H1 (cell line): ENCODE data around the gene BSDC1. TPM values are rescaled to one million over a fixed set of nuclear protein-coding genes. Genes with fewer than 3 reads are reported as not detected.
A peak's percentile ranks its signal among the peaks of the same experiment; 100 is the strongest.

Source experiments
- CTCF ChIA-PET: fragments of 300-600 bp; sonication (Branson Sonifier 250); formaldehyde crosslinking; loops from one replicate; lab custom pipeline; 2021; ENCODE audit not compliant: partially characterized antibody; lab: Charles Lee
- POLR2A ChIA-PET: fragments of 300-600 bp; sonication (Branson Sonifier 250); formaldehyde crosslinking; loops from one replicate; lab custom pipeline; 2021; ENCODE audit warnings: inconsistent platforms; ENCODE audit not compliant: partially characterized antibody; lab: Charles Lee
- DNase-seq, 2 experiments: peaks; one replicate each; pipeline versions ENCODE4 v3.0.0 to v3.0.0-alpha.2; 2010 to 2022; ENCODE audit warnings: low spot score in 2 of 2, low read depth in 1 of 2, mixed read lengths in 1 of 2
- FAIRE-seq: peaks from 2 replicates; lab custom pipeline; 2011; peaks lifted over from hg19 to GRCh38; lab: Jason Lieb, UNC
- H2AFZ ChIP-seq: 2 replicates; pipeline ENCODE4 v1.8.1; 2012; ENCODE audit warnings: low read length, inconsistent platforms
- H2AK5ac ChIP-seq: 2 replicates; pipeline ENCODE4 v1.6.1; 2013; ENCODE audit warnings: low read depth, low read length
- H2BK120ac ChIP-seq: replicated peaks from 2 replicates; pipeline ENCODE3; 2013; ENCODE audit warnings: low read depth, low read length, inconsistent platforms
- H2BK12ac ChIP-seq: 2 replicates; pipeline ENCODE4 v1.6.1; 2013; ENCODE audit warnings: low read depth, low read length
- H2BK15ac ChIP-seq: 2 replicates; pipeline ENCODE4 v1.6.1; 2013; ENCODE audit warnings: low read length
- H2BK20ac ChIP-seq: 2 replicates; pipeline ENCODE4 v1.6.1; 2013; ENCODE audit warnings: low read length
- H2BK5ac ChIP-seq: 2 replicates; pipeline ENCODE4 v1.6.1; 2013; ENCODE audit warnings: low read depth, low read length
- H3K14ac ChIP-seq: 2 replicates; pipeline ENCODE4 v1.6.1; 2013; ENCODE audit warnings: inconsistent platforms; ENCODE audit not compliant: insufficient read length
- H3K18ac ChIP-seq: 2 replicates; pipeline ENCODE4 v1.6.1; 2013; ENCODE audit warnings: low read length; ENCODE audit errors: extremely low read depth
- H3K23ac ChIP-seq: 2 replicates; pipeline ENCODE4 v1.6.1; 2013; ENCODE audit warnings: inconsistent platforms; ENCODE audit not compliant: insufficient read length
- H3K23me2 ChIP-seq: 2 replicates; pipeline ENCODE4 v1.6.1; 2013; ENCODE audit warnings: low read depth, low read length
- H3K27ac ChIP-seq: 2 replicates; pipeline ENCODE4 v1.6.1; 2011; ENCODE audit warnings: low read depth, low read length, inconsistent platforms
- H3K27me3 ChIP-seq, 4 experiments: replicated peaks in 1 of 4; 1 replicate in 1 of 4; 2 replicates in 3 of 4; pipeline versions ENCODE4 v1.6.1 to v1.8.1; 2011 to 2013; ENCODE audit warnings: low read length in 3 of 4, mild to moderate bottlenecking in 3 of 4, inconsistent platforms in 2 of 4, mixed read lengths in 2 of 4, moderate library complexity in 1 of 4; ENCODE audit not compliant: control insufficient read depth in 3 of 4, insufficient read depth in 3 of 4; ENCODE audit errors: extremely low read depth in 1 of 4
- H3K36me3 ChIP-seq, 4 experiments: 2 replicates each; pipeline versions ENCODE4 v1.6.1 to v1.8.1; 2011 to 2013; ENCODE audit warnings: mild to moderate bottlenecking in 4 of 4, low read length in 3 of 4, moderate library complexity in 2 of 4, control low read depth in 1 of 4, inconsistent platforms in 1 of 4; ENCODE audit not compliant: insufficient read depth in 4 of 4, control insufficient read depth in 2 of 4
- H3K4ac ChIP-seq: replicated peaks from 2 replicates; pipeline ENCODE3; 2013; ENCODE audit warnings: low read length, low read depth, mixed read lengths, inconsistent platforms; ENCODE audit not compliant: insufficient read length
- H3K4me1 ChIP-seq, 4 experiments: replicated peaks in 1 of 4; 1 replicate in 1 of 4; 2 replicates in 3 of 4; pipeline versions ENCODE4 v1.6.1 to v1.8.1; 2011 to 2013; ENCODE audit warnings: low read length in 3 of 4, inconsistent platforms in 2 of 4, mixed read lengths in 1 of 4; ENCODE audit not compliant: insufficient read depth in 4 of 4, control insufficient read depth in 3 of 4
- H3K4me2 ChIP-seq, 2 experiments: 2 replicates each; pipeline versions ENCODE4 v1.6.1 to v1.8.1; 2011 to 2013; ENCODE audit warnings: low read depth in 2 of 2, low read length in 2 of 2, control low read depth in 1 of 2, inconsistent platforms in 1 of 2, mild to moderate bottlenecking in 1 of 2; ENCODE audit not compliant: insufficient read depth in 1 of 2
- H3K4me3 ChIP-seq, 4 experiments: fragments of 200-600, 300-600 bp in 1 of 4; sonication (generic), shearing (Covaris generic), sonication (Bioruptor Twin) in 1 of 4; 2 replicates each; pipeline versions ENCODE4 v1.5.1 to v1.8.1; 2011 to 2016; ENCODE audit warnings: low read length in 4 of 4, low read depth in 3 of 4, control low read depth in 2 of 4, inconsistent platforms in 2 of 4, mild to moderate bottlenecking in 2 of 4, mixed read lengths in 1 of 4, moderate library complexity in 1 of 4; ENCODE audit not compliant: insufficient read depth in 2 of 4; ENCODE audit errors: extremely low read depth in 1 of 4
- H3K56ac ChIP-seq: replicated peaks from 2 replicates; pipeline ENCODE3; 2013; ENCODE audit warnings: low read depth, mild to moderate bottlenecking, mixed read lengths, low read length, inconsistent platforms; ENCODE audit not compliant: insufficient read length
- H3K79me1 ChIP-seq: 2 replicates; pipeline ENCODE4 v1.6.1; 2013; ENCODE audit warnings: low read depth, low read length, control low read depth
- H3K79me2 ChIP-seq, 2 experiments: 2 replicates each; pipeline versions ENCODE4 v1.6.1 to v1.8.1; 2012 to 2013; ENCODE audit warnings: low read length in 2 of 2, mild to moderate bottlenecking in 2 of 2, inconsistent platforms in 1 of 2; ENCODE audit not compliant: insufficient read depth in 2 of 2, control insufficient read depth in 1 of 2
- H3K9ac ChIP-seq, 4 experiments: replicated peaks in 1 of 4; 1 replicate in 1 of 4; 2 replicates in 3 of 4; pipeline versions ENCODE4 v1.6.1 to v1.8.1; 2011 to 2013; ENCODE audit warnings: low read depth in 3 of 4, low read length in 3 of 4, control low read depth in 2 of 4, mild to moderate bottlenecking in 2 of 4, moderate library complexity in 2 of 4, inconsistent platforms in 1 of 4; ENCODE audit errors: extremely low read depth in 1 of 4
- H3K9me3 ChIP-seq, 2 experiments: 2 replicates each; pipeline versions ENCODE4 v1.6.1 to v1.8.1; 2012 to 2013; ENCODE audit warnings: mild to moderate bottlenecking in 2 of 2, moderate library complexity in 2 of 2, control low read depth in 1 of 2, inconsistent platforms in 1 of 2, low read depth in 1 of 2, low read length in 1 of 2, mixed read lengths in 1 of 2; ENCODE audit not compliant: insufficient read depth in 2 of 2
- H4K20me1 ChIP-seq, 2 experiments: replicated peaks in 1 of 2; 2 replicates each; pipeline versions ENCODE3 to v1.8.1; 2011 to 2013; ENCODE audit warnings: inconsistent platforms in 2 of 2, low read length in 2 of 2, mild to moderate bottlenecking in 1 of 2; ENCODE audit not compliant: insufficient read depth in 2 of 2, control insufficient read depth in 1 of 2
- H4K5ac ChIP-seq: 2 replicates; pipeline ENCODE4 v1.6.1; 2013; ENCODE audit warnings: low read length, low read depth, mixed read lengths, inconsistent platforms; ENCODE audit not compliant: insufficient read length
- H4K8ac ChIP-seq: 2 replicates; pipeline ENCODE4 v1.8.0; 2013; ENCODE audit warnings: mild to moderate bottlenecking, moderate library complexity, low read length, inconsistent platforms; ENCODE audit not compliant: insufficient read depth; ENCODE audit errors: extremely low read depth
- H4K91ac ChIP-seq: replicated peaks from 2 replicates; pipeline ENCODE3; 2013; ENCODE audit warnings: low read length, mixed read lengths, inconsistent platforms; ENCODE audit not compliant: insufficient read length
- CBX5 ChIP-seq: fragments of 300-800, 300-1000 bp; sonication (generic); IDR thresholded peaks from 2 replicates; pipeline ENCODE4 v1.7.1; 2016; ENCODE audit warnings: antibody characterized with exemption, low read length, low read depth
- CBX8 ChIP-seq: fragments of 300-800, 300-1000 bp; sonication (generic); IDR thresholded peaks from 2 replicates; pipeline ENCODE4 v1.7.1; 2016; ENCODE audit warnings: low read depth, low read length, borderline replicate concordance
- FOSL1 ChIP-seq: IDR thresholded peaks from 2 replicates; pipeline ENCODE4 v1.6.1; 2011; ENCODE audit warnings: mild to moderate bottlenecking, low read depth, low read length, moderate library complexity; ENCODE audit not compliant: insufficient read depth
- PHF8 ChIP-seq: fragments of 200-600 bp; sonication (generic); conservative IDR thresholded peaks from 2 replicates; pipeline ENCODE4 v1.7.1; 2012; ENCODE audit warnings: low read depth, mild to moderate bottlenecking, inconsistent platforms, low read length, moderate library complexity
- TAF1 ChIP-seq: IDR thresholded peaks from 2 replicates; pipeline ENCODE4 v1.6.1; 2011; ENCODE audit warnings: mild to moderate bottlenecking, low read depth, low read length
- TAF7 ChIP-seq: optimal IDR thresholded peaks from 2 replicates; pipeline ENCODE3; 2011; ENCODE audit warnings: low read depth, mild to moderate bottlenecking, inconsistent platforms, low read length, moderate library complexity, borderline replicate concordance
- USF2 ChIP-seq: IDR thresholded peaks from 2 replicates; pipeline ENCODE4 v1.6.1; 2011; ENCODE audit warnings: low read length, improper control_type of control experiment
- WGBS, 2 experiments: shearing (Covaris generic) in 1 of 2; methylation state at CpG; one replicate each; pipeline versions ENCODE4 v1.1.6 to v1.1.7; 2013 to 2015; ENCODE audit warnings: low lambda C conversion rate in 2 of 2, mixed read lengths in 2 of 2, inconsistent platforms in 1 of 2, low coverage in 1 of 2, missing lambda C conversion rate in 1 of 2; ENCODE audit not compliant: insufficient replicate concordance in 2 of 2, insufficient coverage in 1 of 2, insufficient read length in 1 of 2; ENCODE audit errors: extremely low coverage in 1 of 2, missing lambda C conversion rate in 1 of 2; 5-methylcytosine and 5-hydroxymethylcytosine counted together
- polyA plus RNA-seq, 7 experiments: library from polyadenylated mRNA; depleted of rRNA in 3 of 7; stranded (reverse) in 5 of 7; unstranded in 2 of 7; fragments of >200 nt in 5 of 7; fragments of 200-250 nt in 2 of 7; gene quantifications; 1 replicate in 5 of 7; 2 replicates in 1 of 7; 4 replicates in 1 of 7; pipeline versions ENCODE4 v1.2.1 to v1.2.3, GENCODE V29; 2011 to 2013; ENCODE audit warnings: missing spikeins in 2 of 7, mixed read lengths in 2 of 7
- total RNA-seq: library from RNA; stranded (reverse); fragmentation: NEBNext Ultra II Directional; extraction: Animal tissue kit (Norgen Biotek cat#: 25700); gene quantifications from 2 replicates; pipeline ENCODE4 v1.2.1, GENCODE V29; 2021

Gene BSDC1
- total and polyA plus RNA-seq, 2 of the 8 experiments (the other 6 are each of a cell fraction or from before 2014, with no cell fraction given) = 24.8 to 40.7 TPM

- H3K9me3 ChIP-seq = no peaks in the 10 kb centered on the region
- peaks cover 2 to 6% of the 10 kb centered on the region in 2 experiments for H4K20me1 ChIP-seq
- H3K4ac ChIP-seq = peak overlapping the region; percentile 12
- peaks cover 0 to 28% (median 19%) of the 10 kb centered on the region in 4 experiments; a peak in 6 of 7 replicates for H3K4me1 ChIP-seq
- H2BK5ac ChIP-seq = no peak overlapping the region
- H3K79me2 ChIP-seq = peaks cover 4 to 16% of the 10 kb centered on the region in 2 experiments; a peak in 3 of 4 replicates
- FAIRE-seq (no peak), DNase-seq (no peak)
- no peak overlapping the region for H3K18ac ChIP-seq
- H3K36me3 ChIP-seq = peaks cover 0 to 12% (median 2%) of the 10 kb centered on the region in 4 experiments; a peak in 4 of 8 replicates
- no peak overlapping the region for H3K9ac ChIP-seq
- H3K14ac ChIP-seq = no peak overlapping the region
- H2BK120ac ChIP-seq = no peak overlapping the region
- no peak overlapping the region for H3K4me2 ChIP-seq
- CTCF ChIA-PET = interaction anchor here (0.6 kb wide), 1 partner anchor 335 kb away, joined by 3 read pairs; no protein-coding TSS in a partner anchor
- peak overlapping the region; percentile 3; the same call in 1 of the 2 replicates for H2AK5ac ChIP-seq
- POLR2A ChIA-PET = interaction anchor here (0.7 to 13.4 kb wide), 3 partner anchors 9 to 91 kb away, joined by 3 to 321 read pairs (median 23); partner anchors contain the start of genes FAM167B and HDAC1
- peaks cover 2% of the 10 kb centered on the region; the same call in 1 of the 2 replicates for H3K79me1 ChIP-seq
- peak overlapping the region; percentile 55; the same call in 1 of the 2 replicates for H2BK15ac ChIP-seq
- H3K27me3 ChIP-seq = peaks cover 0 to 7% (median 2%) of the 10 kb centered on the region in 4 experiments; a peak in 4 of 7 replicates
- no peak overlapping the region for H4K8ac ChIP-seq
- no peak overlapping the region for H4K5ac ChIP-seq
- 88% methylated on average over 14 of the region's 14 CpGs; no CpG with 5 or more reads in 1 of the 2 experiments for WGBS, 2 experiments
- no peak overlapping the region for H3K23ac ChIP-seq
- H4K91ac ChIP-seq = no peak overlapping the region
- peaks cover 10% of the 10 kb centered on the region; the same call in 1 of the 2 replicates for H3K23me2 ChIP-seq
- no peak overlapping the region for H2BK12ac ChIP-seq
- H2BK20ac ChIP-seq = no peak overlapping the region
- no peak overlapping the region for H3K4me3 ChIP-seq
- no peak overlapping the region for H2AFZ ChIP-seq
- H3K56ac ChIP-seq = no peak overlapping the region
- no peak overlapping the region for H3K27ac ChIP-seq
- TF ChIP-seq TAF1 = no peak
- no peak for TF ChIP-seq CBX8
- TF ChIP-seq FOSL1 = no peak
- no peak for TF ChIP-seq USF2
- TF ChIP-seq CBX5 = no peak
- no peak for TF ChIP-seq TAF7
- no peak for TF ChIP-seq PHF8
These were observed 55.5 kb downstream of the BSDC1 start for GRCh38 chr1:32338637-32339145.
